Natural killer cell (primary cell): Measurements from ENCODE around the gene RBMS3. TPM values are rescaled to one million over a fixed set of nuclear protein-coding genes. Genes with fewer than 3 reads are reported as not detected.

Experiments used
- ATAC-seq, 3 donors: fragments of 150-1000 bp in 2 of 3; fragments of 200-7000 bp in 1 of 3; cut with Tn5 transposase; 1 replicate in 1 of 3; 2 replicates in 2 of 3; pipeline ENCODE4 v1.10.0; 2021; ENCODE audit warnings: mild to moderate bottlenecking in 2 of 3, moderate library complexity in 2 of 3
- DNase-seq, 2 donors: peaks; one replicate each; pipeline versions ENCODE4 v3.0.0 to v3.0.0-alpha.2; 2013 to 2021; ENCODE audit warnings: mixed read lengths in 1 of 2
- H3K27ac ChIP-seq: one replicate; pipeline ENCODE4 v1.5.1; 2013; ENCODE audit warnings: mild to moderate bottlenecking, low read length
- H3K27me3 ChIP-seq: one replicate; pipeline ENCODE4 v1.6.1; 2013; ENCODE audit warnings: low read length; ENCODE audit not compliant: control insufficient read depth, insufficient read depth
- H3K36me3 ChIP-seq: one replicate; pipeline ENCODE4 v1.6.1; 2013; ENCODE audit warnings: low read length; ENCODE audit not compliant: control insufficient read depth, insufficient read depth
- H3K4me1 ChIP-seq: one replicate; pipeline ENCODE4 v1.6.1; 2013; ENCODE audit warnings: low read length; ENCODE audit not compliant: control insufficient read depth, insufficient read depth
- H3K4me3 ChIP-seq: one replicate; pipeline ENCODE4 v1.5.1; 2013; ENCODE audit warnings: low read length
- H3K9me3 ChIP-seq: one replicate; pipeline ENCODE4 v1.6.1; 2013; ENCODE audit warnings: low read length; ENCODE audit not compliant: control insufficient read depth, insufficient read depth
- H3K27ac Mint-ChIP-seq, 2 donors: one replicate each; pipeline ENCODE4 v1.8.0; 2022; ENCODE audit warnings: mild to moderate bottlenecking in 2 of 2, mixed read lengths in 2 of 2, moderate library complexity in 1 of 2
- H3K27me3 Mint-ChIP-seq, 2 donors: one replicate each; pipeline ENCODE4 v1.8.0; 2022; ENCODE audit warnings: low read depth in 2 of 2, mixed read lengths in 2 of 2
- H3K36me3 Mint-ChIP-seq: one replicate; pipeline ENCODE4 v1.8.0; 2022; ENCODE audit warnings: mixed read lengths
- H3K4me1 Mint-ChIP-seq, 2 donors: one replicate each; pipeline ENCODE4 v1.8.0; 2022; ENCODE audit warnings: mixed read lengths in 2 of 2
- H3K4me3 Mint-ChIP-seq: one replicate; pipeline ENCODE4 v1.8.0; 2022; ENCODE audit warnings: mild to moderate bottlenecking, moderate library complexity, mixed read lengths
- H3K9me3 Mint-ChIP-seq, 2 donors: one replicate each; pipeline ENCODE4 v1.8.0; 2022; ENCODE audit warnings: mixed read lengths in 2 of 2
- WGBS: methylation state at CpG from one replicate; pipeline ENCODE4 v1.1.7; 2013; ENCODE audit warnings: missing lambda C conversion rate; ENCODE audit not compliant: insufficient coverage; 5-methylcytosine and 5-hydroxymethylcytosine counted together
- intact Hi-C: fragments of 100-400 bp; cut with micrococcal nuclease; formaldehyde crosslinking; loops from one replicate; pipeline ENCODE4 v1.14.2; 2022
- total RNA-seq, 4 donors: library from RNA; stranded (reverse); fragments of 120-200 nt in 1 of 4; gene quantifications; one replicate each; pipeline versions ENCODE4 v1.2.3 to v1.2.4, GENCODE V29; 2013 to 2022
- TF ChIP-seq, protein P1 (sequence below): fragments of 200-600 bp; IDR thresholded peaks from one replicate; pipeline ENCODE4 v1.8.0; 2022; ENCODE audit warnings: antibody characterized with exemption

RBMS3 gene
- total RNA-seq, 3 donors from 2014 or later (not counting 1 experiment from before 2014, with no cell fraction given): 0.16 TPM; not detected in 2

DNA sequence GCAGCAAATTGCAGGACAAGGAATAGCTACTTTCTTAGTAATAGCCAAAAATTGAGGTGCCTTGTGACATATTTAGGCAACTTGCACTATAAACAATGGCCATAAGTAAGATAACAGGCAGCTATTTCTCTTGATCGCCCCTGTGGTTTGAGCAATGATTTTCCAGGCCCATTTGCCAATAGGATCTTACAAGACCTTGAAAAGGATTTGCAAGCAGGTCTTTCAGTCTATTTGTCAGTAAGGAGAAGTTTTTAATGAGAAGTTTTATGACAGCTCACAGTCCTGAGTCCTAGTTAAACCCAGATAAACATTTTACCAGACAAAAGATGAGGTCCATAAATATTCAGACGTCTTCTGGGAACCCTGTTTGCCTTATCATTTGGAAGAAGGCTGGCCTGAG is 645.5 kb downstream of the RBMS3 start:
- ATAC-seq: no peak
- no peak overlapping the region for H3K27ac Mint-ChIP-seq
- H3K27ac ChIP-seq: no peak overlapping the region
- H3K27me3 Mint-ChIP-seq: no peaks in the 10 kb centered on the region
- H3K4me3 ChIP-seq: no peak overlapping the region
- no peaks in the 10 kb centered on the region for H3K4me1 Mint-ChIP-seq
- intact Hi-C loops: no loop called here
- peaks cover 0 to 2% of the 10 kb centered on the region in 2 donors for H3K9me3 Mint-ChIP-seq
- TF ChIP-seq, protein P1, sequence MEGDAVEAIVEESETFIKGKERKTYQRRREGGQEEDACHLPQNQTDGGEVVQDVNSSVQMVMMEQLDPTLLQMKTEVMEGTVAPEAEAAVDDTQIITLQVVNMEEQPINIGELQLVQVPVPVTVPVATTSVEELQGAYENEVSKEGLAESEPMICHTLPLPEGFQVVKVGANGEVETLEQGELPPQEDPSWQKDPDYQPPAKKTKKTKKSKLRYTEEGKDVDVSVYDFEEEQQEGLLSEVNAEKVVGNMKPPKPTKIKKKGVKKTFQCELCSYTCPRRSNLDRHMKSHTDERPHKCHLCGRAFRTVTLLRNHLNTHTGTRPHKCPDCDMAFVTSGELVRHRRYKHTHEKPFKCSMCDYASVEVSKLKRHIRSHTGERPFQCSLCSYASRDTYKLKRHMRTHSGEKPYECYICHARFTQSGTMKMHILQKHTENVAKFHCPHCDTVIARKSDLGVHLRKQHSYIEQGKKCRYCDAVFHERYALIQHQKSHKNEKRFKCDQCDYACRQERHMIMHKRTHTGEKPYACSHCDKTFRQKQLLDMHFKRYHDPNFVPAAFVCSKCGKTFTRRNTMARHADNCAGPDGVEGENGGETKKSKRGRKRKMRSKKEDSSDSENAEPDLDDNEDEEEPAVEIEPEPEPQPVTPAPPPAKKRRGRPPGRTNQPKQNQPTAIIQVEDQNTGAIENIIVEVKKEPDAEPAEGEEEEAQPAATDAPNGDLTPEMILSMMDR: no peak
- no peaks in the 10 kb centered on the region for H3K36me3 Mint-ChIP-seq
- no peaks in the 10 kb centered on the region for H3K36me3 ChIP-seq
- no peaks in the 10 kb centered on the region for H3K9me3 ChIP-seq
- no peaks in the 10 kb centered on the region for H3K27me3 ChIP-seq
- no peak for DNase-seq
- no peaks in the 10 kb centered on the region for H3K4me1 ChIP-seq
- no peak overlapping the region for H3K4me3 Mint-ChIP-seq
- 64% methylated on average over 2 of the region's 2 CpGs for WGBS

GRCh38 chr3:29932696-29933325 is 651.9 kb downstream of the RBMS3 start:
- H3K9me3 ChIP-seq: no peaks in the 10 kb centered on the region
- TF ChIP-seq, protein P1: no peak
- Mint-ChIP-seq H3K27ac (no peak overlapping the region), H3K4me1 (no peaks in the 10 kb centered on the region), H3K9me3 (peaks cover 0 to 2% of the 10 kb centered on the region in 2 donors), H3K36me3 (no peaks in the 10 kb centered on the region), H3K4me3 (no peak overlapping the region), H3K27me3 (no peaks in the 10 kb centered on the region)
- 82% methylated on average over 1 of the region's 2 CpGs for WGBS
- H3K27ac ChIP-seq: no peak overlapping the region
- intact Hi-C loops: no loop called here
- no peaks in the 10 kb centered on the region for H3K4me1 ChIP-seq
- no peak overlapping the region for H3K4me3 ChIP-seq
- H3K36me3 ChIP-seq: no peaks in the 10 kb centered on the region
- H3K27me3 ChIP-seq: no peaks in the 10 kb centered on the region
- DNase-seq (no peak), ATAC-seq (no peak)

DNA sequence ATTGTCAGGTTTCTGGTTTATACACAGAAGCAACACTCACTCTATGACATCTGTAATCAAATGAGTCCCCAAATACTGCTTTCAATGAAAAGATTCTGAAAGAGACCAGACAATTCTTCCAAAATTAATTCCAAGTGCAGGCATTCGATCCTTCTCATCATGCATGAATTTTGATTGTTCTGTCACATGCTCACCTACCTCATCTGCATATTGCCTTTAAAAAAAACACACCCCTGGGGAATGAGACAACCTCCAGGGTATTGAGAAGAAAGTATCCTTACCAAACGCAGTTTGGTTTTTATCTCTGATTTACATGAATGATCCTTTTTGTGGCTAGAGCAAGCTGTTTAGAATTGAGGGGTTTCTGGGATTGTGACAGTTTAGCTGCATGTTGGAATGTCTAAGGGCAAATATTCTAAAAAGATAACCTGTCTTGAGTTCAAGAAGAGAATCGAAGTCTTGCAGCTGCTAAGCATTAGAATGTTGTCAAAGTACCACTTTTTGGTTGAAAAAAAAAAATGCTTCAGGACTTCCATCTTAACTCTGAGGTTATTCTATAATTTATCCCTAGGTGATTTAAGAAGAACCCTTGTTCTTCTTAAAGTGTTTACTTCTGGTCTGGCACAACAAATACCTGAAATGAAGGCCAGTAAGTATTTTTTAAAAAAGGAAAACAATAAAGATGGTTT is 653.1 kb downstream of the RBMS3 start:
- Histone ChIP-seq H3K4me1 (no peaks in the 10 kb centered on the region), H3K36me3 (no peaks in the 10 kb centered on the region), H3K27ac (no peak overlapping the region), H3K27me3 (no peaks in the 10 kb centered on the region), H3K9me3 (no peaks in the 10 kb centered on the region), H3K4me3 (no peak overlapping the region)
- no peaks in the 10 kb centered on the region for H3K36me3 Mint-ChIP-seq
- H3K4me3 Mint-ChIP-seq: no peak overlapping the region
- no peak for ATAC-seq
- 78% methylated on average over 3 of the region's 3 CpGs for WGBS
- no peak overlapping the region for H3K27ac Mint-ChIP-seq
- H3K9me3 Mint-ChIP-seq: peaks cover 0 to 2% of the 10 kb centered on the region in 2 donors
- H3K27me3 Mint-ChIP-seq: no peaks in the 10 kb centered on the region
- no peaks in the 10 kb centered on the region for H3K4me1 Mint-ChIP-seq
- DNase-seq: no peak
- TF ChIP-seq, protein P1: no peak
- intact Hi-C loops: no loop called here
